GOT3 (cell line): Measurements from ENCODE around the gene ADRA2A.
A peak's percentile ranks its signal among the peaks of the same experiment; 100 is the strongest.

Source experiments
- DNase-seq: peaks from one replicate; lab custom pipeline; 2025; ENCODE audit warnings: mixed read lengths; lab: John Stamatoyannopoulos, UW

Gene ADRA2A

DNA sequence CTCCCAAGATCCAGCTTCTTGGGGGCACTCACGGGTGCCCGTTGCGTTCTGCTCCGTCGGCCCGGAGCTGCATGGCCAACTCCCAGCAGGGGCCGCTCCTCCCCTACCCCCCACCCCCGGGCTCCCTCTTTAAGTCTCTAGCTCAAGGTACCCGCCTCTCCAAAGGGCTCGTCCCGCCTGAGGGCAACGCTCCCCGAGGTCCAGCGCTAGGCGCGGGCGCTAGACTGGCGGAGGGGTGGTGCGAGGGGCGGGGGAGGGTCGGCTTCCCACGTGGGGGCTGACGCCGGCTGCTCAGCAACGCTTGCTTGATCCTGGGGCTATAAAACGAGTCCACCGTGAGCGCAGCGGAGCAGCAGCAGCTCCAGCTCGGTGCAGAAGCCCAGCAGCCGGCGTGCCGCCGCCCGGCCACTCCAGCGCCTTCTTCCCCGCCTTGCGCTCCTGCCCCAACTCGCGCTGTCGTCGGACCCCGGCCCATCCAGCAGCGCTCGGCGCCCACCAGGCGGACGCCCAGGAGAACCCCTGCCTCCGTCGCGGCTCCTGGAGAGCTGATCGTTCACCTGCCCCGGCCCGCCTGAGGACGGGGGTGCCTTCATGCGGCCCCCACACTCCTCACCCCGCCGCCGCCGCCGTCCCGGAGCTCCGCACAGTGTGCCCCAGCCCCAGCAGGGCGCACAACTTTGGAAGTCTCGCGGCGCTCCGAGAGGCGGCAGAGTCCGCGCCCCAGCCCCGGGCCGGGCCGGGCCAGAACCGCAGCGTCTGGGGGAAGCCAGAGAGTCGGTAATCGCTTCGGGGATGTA lies at the start of gene ADRA2A:
TSS of gene ADRA2A (plus strand) at position 348 of the 797 bp plus-strand sequence. CDS start 968 bp downstream, outside the sequence.
- DNase-seq: peak; percentile 45

DNA sequence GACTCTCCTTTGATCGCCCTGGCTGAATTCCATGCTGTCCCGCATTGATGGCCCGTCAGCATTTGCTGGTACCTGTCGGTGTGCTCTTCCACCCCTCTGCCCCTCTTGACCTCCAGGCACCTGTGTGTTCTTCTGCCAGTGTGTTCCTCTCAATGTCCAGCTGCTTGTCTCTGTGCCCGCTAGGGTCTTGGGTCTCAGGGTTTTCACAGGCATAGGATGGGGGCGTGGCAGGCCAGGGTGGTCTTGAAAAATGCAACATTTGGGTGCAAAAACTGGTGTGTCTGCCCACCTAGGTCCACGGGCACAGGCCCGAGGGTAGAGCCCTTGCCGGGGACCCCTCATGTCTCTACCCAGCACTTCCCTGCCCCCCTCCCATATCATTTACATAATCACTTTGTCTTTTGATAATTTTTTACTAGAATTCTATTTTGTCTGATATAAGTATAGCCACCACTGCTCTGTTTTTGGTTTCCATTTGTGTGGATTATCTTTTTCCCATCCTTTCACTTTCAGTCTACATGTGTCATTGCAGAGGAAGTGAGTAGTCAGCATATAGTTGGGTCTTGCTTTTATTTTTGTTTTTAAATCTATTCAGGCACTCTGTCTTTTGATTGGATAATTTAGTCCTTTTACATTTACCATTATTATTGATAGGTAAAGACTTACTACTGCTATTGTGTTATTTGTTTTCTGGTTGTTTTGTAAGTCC lies 46.6 kb upstream of the ADRA2A start:
- no peak for DNase-seq

- no peak for DNase-seq
Observed at GRCh38 chr10:111034598-111035310, 42.1 kb upstream of the ADRA2A start.

DNA sequence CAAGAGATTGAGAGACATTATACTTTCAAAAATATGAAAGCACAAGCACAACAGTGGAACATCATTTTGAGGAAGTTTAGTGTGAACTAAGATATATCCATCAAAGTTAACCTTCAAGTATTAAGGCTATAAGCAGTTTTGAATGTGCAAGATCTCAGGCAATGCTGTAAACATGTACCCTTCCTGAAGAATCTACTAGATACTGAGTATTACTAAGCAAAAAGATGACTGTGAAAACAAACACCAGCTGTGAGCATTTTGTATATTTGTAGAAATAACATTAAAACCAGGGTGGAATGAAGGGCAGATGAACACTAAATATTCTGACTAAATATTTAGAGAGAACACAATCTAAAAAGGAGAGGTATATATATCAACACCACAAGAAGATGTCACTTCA lies 41.3 kb upstream of the ADRA2A start:
- no peak for DNase-seq

GRCh38 chr10:111037858-111038257 lies 39.0 kb upstream of the ADRA2A start:
- DNase-seq: no peak

DNA sequence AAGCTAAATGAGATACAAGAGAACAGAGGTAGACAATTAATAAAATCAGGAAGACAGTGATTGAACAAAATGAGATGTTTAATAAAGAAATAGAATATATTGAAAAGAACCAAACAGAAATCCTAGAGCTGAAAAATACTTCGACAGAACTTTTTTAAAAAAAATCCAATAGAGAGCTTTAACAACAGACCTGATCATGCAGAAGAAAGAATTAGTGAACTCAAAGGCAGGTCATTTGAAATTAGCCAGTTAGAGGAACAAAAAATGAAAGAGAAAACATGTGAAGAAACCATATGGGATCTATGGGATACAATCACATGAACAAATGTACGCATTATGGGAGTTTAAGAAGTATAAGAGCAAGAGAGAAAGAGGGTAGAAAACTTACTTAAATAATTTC lies 37.3 kb upstream of the ADRA2A start:
- DNase-seq: no peak

- no peak for DNase-seq
Observed at GRCh38 chr10:111057006-111057405, 19.8 kb upstream of the ADRA2A start.

DNA sequence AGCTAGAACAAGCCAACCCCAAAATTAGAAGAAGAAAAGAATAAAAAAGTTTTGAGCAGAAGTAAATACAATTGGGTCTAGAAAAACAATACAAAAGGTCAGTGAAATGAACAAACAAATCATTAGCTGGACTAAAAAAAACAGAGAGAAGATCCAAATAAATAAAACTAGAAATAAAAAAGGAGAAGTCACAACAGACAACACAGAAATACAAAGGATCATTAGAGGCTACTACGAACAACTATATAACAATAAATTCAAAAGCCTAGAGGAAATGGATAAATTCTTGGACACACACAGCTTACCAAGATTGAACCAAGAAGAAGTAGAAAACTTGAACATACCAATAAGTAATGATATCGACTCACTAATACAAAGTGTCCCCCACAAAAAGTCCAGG lies 13.4 kb upstream of the ADRA2A start:
- DNase-seq: no peak

DNA sequence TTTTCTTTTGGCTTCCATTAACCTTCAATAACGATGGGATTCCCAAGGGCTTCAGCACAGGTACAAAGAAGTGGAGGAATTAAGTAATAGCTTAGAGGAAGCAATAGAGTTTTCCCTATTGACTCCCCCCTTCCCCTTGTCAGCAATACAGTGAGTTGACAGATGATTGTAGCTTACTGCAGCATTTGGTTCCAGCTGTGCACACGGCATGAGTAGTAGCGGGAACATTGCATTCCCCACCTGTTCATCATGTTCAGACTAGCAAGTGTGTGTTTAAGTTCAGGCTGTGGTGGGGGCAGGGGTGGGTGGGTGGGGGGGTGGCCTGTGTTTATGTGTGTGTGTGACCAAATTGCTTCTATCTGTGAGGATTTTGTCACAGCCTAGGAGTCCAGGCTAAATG lies 4.6 kb upstream of the ADRA2A start:
- no peak for DNase-seq

DNA sequence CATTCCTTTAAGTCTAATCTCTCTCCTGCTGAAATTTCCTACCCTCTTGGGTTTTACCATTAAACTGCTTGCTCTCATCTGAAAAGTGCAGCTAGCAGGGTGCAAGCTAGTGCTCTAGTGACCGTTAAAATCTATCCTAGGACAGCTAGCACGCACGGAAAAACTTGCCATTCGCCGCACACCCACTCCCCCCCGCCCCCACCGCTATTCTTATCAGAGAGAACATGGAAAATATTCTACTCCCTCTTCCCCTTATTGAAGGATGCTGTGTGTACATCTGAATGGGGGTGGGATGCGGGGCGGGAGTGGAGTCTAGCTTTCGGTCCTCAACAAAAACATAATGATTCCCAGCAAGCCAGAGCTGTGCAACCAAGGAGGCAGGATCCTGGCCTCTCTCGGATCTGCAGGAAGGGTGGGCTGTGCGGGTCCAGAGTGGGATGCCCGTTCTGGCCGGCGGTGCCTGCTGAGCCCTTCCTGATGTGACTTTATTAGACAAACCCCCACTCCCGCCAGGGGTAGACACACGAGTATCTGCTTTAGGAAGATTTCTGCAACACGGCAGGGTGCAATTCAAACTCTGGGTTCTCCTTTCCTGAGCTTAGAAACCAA lies 1.1 kb upstream of the ADRA2A start:
- no peak for DNase-seq

DNA sequence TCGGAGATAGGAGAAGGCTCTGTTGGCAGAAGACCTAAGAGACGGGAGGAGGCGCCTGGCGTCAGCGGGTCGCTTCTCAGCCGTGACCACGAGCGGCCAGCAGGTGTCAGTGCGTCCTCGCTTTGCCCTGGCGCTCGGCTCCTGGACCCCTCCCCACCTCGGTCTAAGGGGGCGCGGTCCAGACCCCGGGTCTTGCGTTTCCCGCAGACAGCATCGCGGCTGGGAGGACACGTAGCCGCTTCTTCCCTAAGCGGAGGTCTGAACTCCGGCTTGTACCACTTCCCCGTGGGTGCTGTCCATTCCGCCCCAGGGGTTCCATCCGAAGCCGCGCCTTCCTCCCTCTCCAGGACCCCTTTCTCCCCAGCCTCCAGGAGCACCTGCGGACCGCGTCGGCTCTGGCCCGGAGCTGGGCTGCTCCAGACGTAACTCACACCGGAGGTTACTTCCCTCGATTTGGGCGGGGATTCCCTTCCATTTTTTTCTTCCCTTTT lies 593 bp upstream of the ADRA2A start:
- DNase-seq: no peak

GRCh38 chr10:111077479-111077784 lies 603 bp downstream of the ADRA2A start:
- DNase-seq: no peak

GRCh38 chr10:111077785-111078504 lies 1.1 kb downstream of the ADRA2A start:
- DNase-seq: no peak

- DNase-seq: no peak
Observed at GRCh38 chr10:111078505-111079185, 1.8 kb downstream of the ADRA2A start.

- DNase-seq: no peak
Observed at GRCh38 chr10:111079241-111079760, 2.5 kb downstream of the ADRA2A start.

DNA sequence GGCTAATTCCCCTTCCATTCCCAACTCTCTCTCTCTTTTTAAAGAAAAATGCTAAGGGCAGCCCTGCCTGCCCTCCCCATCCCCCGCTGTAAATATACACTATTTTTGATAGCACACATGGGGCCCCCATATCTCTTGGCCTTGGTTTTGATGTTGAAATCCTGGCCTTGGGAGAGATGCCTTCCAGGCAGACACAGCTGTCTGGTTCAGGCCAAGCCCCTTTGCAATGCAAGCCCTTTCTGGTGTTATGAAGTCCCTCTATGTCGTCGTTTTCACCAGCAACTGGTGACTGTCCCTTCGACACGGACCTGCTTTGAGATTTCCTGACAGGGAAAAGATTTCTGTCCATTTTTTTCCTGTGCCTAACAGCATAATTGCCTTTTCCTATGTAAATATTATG lies 3.0 kb downstream of the ADRA2A start:
- DNase-seq: no peak

DNA sequence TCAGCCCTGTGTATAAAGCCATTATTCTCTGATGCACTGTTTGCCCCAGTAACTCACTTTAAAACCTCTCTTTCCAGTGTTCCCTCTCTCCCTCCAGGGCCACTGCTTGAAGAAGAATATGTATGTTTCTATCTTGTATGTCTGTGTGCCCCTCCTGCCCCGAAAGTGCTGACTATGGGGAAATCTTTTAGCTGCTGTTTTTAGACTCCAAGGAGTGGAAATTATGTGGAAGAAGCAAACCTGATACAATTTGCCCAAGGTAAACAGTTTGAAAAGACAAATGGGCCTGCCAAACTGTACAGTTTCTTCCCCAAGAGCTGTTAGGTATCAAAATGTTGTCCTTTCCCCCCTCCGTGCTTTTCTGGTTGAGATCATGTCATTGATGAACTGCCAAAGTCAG lies 3.4 kb downstream of the ADRA2A start:
- DNase-seq: no peak

- DNase-seq: no peak
Observed at GRCh38 chr10:111081595-111081994, 4.8 kb downstream of the ADRA2A start.

DNA sequence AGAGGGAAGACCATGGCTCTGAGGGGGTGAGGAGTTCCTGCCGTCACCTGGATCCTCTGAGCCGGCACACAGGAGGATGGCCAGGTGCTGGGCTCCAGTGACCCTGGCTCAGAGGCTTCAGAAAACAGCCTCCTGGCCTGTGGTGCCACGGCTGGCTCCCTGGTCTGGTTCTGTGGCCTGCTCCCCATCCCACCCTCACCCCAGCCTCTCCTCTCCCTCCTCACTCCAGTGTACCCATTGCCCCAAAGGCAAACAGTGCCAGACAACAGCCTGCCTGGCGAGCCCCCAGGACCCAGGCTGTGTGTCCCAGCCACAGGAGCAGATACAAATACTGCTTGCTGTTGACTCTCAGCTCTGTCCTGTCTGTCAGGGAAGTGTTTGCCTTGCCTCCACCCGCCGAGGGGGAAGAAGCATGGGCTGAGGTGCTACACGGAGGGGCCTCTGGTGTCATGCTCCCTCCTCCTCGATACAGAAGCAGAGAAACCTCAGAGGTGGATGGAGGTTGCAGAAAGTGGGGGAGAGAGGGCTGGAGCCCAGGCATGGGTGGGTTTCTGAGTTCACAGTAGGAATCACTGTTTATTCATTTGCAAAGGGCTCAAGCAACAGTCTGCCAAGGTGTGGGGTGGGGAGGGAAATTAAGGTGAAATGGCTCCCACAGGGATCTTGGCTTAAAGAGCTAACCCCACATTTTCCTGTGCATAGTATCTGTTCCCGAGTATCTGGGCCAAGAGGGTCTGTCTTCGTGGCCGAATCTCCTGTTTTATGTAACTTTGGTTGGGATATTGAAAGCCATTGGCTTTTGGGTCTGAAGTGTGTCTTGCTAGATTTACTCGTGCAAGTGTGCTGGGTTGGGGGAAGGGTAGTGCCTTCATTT lies 5.5 kb downstream of the ADRA2A start:
- DNase-seq: no peak
